Suprapubic skin (tissue), 4 donors: ENCODE measurements around the gene ABCC1. TPM values are rescaled to one million over a fixed set of nuclear protein-coding genes. Genes with fewer than 3 reads are reported as not detected.
"Not testable (repeated sequence)": the region's sequence is repeated elsewhere in the genome, so short reads cannot be mapped to it uniquely, and the experiment has no call there.

Experiments
- DNase-seq, 2 donors: peaks; one replicate each; pipeline ENCODE4 v3.0.0-alpha.2; 2019; ENCODE audit warnings: low spot score in 2 of 2
- H3K27ac ChIP-seq: fragments of 200-600 bp; sonication (generic); one replicate; pipeline ENCODE4 v1.5.1; 2019
- H3K27me3 ChIP-seq: fragments of 200-600 bp; sonication (generic); one replicate; pipeline ENCODE4 v1.5.1; 2019
- H3K36me3 ChIP-seq: fragments of 200-600 bp; sonication (generic); one replicate; pipeline ENCODE4 v1.5.1; 2019
- H3K4me1 ChIP-seq: fragments of 200-600 bp; sonication (generic); one replicate; pipeline ENCODE4 v1.5.1; 2019
- H3K4me3 ChIP-seq: fragments of 200-600 bp; sonication (generic); one replicate; pipeline ENCODE4 v1.5.1; 2019; ENCODE audit warnings: mild to moderate bottlenecking
- H3K9me3 ChIP-seq: fragments of 200-600 bp; sonication (generic); one replicate; pipeline ENCODE4 v1.5.1; 2019
- EP300 ChIP-seq: sonication (generic); formaldehyde crosslinking; IDR thresholded peaks from one replicate; pipeline ENCODE4 v1.6.1; 2017; ENCODE audit warnings: antibody characterized with exemption
- POLR2A ChIP-seq, 2 donors: fragments of 450-650 bp; IDR thresholded peaks; one replicate each; pipeline ENCODE4 v1.6.1; 2017; ENCODE audit warnings: antibody characterized with exemption in 2 of 2, mild to moderate bottlenecking in 2 of 2, moderate library complexity in 2 of 2
- POLR2AphosphoS5 ChIP-seq, 3 donors: sonication (generic); formaldehyde crosslinking; IDR thresholded peaks; one replicate each; pipeline ENCODE4 v1.6.1; 2017; ENCODE audit warnings: antibody characterized with exemption in 3 of 3
- WGBS: methylation state at CpG from one replicate; pipeline ENCODE4 v1.1.5; 2018; 5-methylcytosine and 5-hydroxymethylcytosine counted together
- total RNA-seq, 4 donors: library from RNA; depleted of rRNA; stranded (reverse); fragments of >200 nt; gene quantifications; one replicate each; pipeline ENCODE4 v1.1.0, GENCODE V29; 2016
- TF ChIP-seq, protein P1 (sequence below), 2 donors: fragments of 200-600 bp in 1 of 2; fragments of 450-650 bp in 1 of 2; sonication (generic) in 1 of 2; IDR thresholded peaks; one replicate each; pipeline ENCODE4 v1.5.1; 2016 to 2019; ENCODE audit warnings: antibody characterized with exemption in 2 of 2, mild to moderate bottlenecking in 1 of 2, moderate library complexity in 1 of 2

ABCC1 gene
- total RNA-seq, 4 donors from 2014 or later: 22.1 to 37.4 (median 27.2) TPM

DNA sequence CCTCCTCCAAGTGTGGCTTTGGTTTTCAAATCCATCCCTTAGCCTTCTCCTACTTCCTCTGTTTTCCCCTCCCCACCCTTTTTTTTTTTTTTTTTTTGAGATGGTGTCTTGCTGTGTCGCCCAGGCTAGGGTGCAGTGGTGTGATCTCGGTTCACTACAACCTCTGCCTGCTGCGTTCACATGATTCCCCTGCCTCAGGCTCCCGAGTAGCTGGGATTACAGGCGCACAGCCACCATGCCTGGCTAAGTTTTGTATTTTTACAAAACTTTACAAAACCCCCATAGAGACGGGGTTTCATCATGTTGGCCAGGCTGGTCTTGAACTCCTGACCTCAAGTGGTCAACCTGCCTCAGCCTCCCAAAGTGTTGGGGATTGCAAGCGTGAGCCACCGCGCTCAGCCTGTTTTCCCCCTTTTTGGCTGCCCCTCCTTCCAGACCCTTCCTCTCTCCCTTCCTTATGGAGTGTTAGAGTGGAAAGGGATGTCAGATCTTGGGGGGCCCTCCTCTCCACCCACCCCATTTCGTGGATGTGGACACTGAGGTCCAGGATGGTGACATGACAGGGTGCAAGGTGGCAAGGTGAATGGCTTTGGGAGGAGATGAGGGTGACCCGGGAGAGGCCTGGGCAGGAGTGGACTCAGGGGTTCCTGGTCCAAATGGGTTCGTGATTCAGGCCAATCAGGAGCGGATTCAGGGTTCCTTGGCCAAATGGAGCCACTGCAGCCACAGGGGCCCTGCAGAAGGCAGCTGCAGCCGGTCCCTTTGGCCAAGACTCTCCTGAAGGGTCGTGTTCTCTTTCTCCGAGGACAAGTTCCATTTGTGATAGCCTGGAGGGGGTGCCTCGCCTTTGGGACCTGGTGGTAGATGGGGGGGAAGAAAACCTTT is 4.8 kb downstream of the ABCC1 start:
- Histone ChIP-seq H3K4me1 (peaks cover 40% of the 10 kb centered on the region), H3K27ac (no peak overlapping the region)

DNA sequence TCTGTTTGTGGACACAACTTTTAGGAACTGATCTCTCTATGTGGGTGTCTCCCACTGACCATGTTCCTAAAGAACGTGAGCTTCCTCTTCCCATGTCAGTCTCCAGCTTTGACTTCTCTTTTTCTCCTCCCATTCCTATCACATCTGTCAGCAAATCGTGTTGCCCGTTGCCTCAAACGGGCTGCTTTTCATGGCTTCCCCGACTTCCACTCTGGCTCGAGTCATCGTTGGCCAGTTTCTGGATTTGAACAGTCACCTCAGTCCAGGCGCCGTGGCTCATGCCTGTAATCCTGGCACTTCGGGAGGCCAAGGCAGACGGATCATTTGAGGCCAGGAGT is 5.4 kb downstream of the ABCC1 start:
- DNase-seq: no peak
- Histone ChIP-seq H3K9me3 (no peaks in the 10 kb centered on the region), H3K4me1 (peaks cover 43% of the 10 kb centered on the region), H3K4me3 (no peak overlapping the region), H3K36me3 (no peaks in the 10 kb centered on the region), H3K27ac (no peak overlapping the region), H3K27me3 (no peaks in the 10 kb centered on the region)
- TF ChIP-seq POLR2A (IDR thresholded peaks at IDR 0.05) (no peak), EP300 (no peak), POLR2AphosphoS5 (IDR thresholded peaks at IDR 0.05) (no peak)
- TF ChIP-seq, protein P1, sequence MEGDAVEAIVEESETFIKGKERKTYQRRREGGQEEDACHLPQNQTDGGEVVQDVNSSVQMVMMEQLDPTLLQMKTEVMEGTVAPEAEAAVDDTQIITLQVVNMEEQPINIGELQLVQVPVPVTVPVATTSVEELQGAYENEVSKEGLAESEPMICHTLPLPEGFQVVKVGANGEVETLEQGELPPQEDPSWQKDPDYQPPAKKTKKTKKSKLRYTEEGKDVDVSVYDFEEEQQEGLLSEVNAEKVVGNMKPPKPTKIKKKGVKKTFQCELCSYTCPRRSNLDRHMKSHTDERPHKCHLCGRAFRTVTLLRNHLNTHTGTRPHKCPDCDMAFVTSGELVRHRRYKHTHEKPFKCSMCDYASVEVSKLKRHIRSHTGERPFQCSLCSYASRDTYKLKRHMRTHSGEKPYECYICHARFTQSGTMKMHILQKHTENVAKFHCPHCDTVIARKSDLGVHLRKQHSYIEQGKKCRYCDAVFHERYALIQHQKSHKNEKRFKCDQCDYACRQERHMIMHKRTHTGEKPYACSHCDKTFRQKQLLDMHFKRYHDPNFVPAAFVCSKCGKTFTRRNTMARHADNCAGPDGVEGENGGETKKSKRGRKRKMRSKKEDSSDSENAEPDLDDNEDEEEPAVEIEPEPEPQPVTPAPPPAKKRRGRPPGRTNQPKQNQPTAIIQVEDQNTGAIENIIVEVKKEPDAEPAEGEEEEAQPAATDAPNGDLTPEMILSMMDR (IDR thresholded peaks at IDR 0.05): no peak
- 74% methylated on average over 11 of the region's 11 CpGs for WGBS

More for the DNA sequence above, 4.8 kb downstream of the ABCC1 start:
- DNase-seq: no peak
- WGBS: 81% methylated on average over 17 of the region's 17 CpGs
- H3K4me3 ChIP-seq: no peak overlapping the region
- H3K27me3 ChIP-seq: no peaks in the 10 kb centered on the region
- no peaks in the 10 kb centered on the region for H3K9me3 ChIP-seq
- TF ChIP-seq POLR2A (IDR thresholded peaks at IDR 0.05): no peak
- TF ChIP-seq, protein P1 (IDR thresholded peaks at IDR 0.05): no peak
- TF ChIP-seq POLR2AphosphoS5 (IDR thresholded peaks at IDR 0.05): no peak
- no peak for TF ChIP-seq EP300
- no peaks in the 10 kb centered on the region for H3K36me3 ChIP-seq

DNA sequence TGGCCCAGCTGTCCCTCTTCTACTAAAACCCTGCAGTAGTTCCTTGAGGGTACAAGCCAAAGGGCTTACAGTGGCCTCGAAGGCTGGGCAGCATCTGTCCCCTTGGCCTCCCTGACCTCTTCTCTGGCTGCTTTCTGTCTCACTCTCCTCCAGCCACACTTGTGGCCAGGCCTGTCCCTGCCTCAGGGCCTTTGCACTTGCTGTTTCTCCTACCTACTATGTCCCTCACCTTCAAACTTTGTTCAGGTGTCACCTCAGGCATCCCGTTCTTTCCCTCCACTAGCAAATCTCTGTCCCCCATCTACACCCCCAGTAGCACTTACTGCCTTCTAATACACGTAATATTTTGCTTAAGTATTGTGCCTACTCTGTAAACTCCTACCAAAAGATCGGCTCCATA is 6.0 kb downstream of the ABCC1 start:
- no peaks in the 10 kb centered on the region for H3K36me3 ChIP-seq
- DNase-seq: no peak
- 89% methylated on average over 4 of the region's 4 CpGs for WGBS
- peaks cover 42% of the 10 kb centered on the region for H3K4me1 ChIP-seq
- no peaks in the 10 kb centered on the region for H3K27me3 ChIP-seq
- no peak overlapping the region for H3K27ac ChIP-seq
- no peak overlapping the region for H3K4me3 ChIP-seq
- TF ChIP-seq, protein P1 (IDR thresholded peaks at IDR 0.05): no peak
- TF ChIP-seq POLR2AphosphoS5 (IDR thresholded peaks at IDR 0.05) (no peak), EP300 (no peak), POLR2A (IDR thresholded peaks at IDR 0.05) (no peak)
- no peaks in the 10 kb centered on the region for H3K9me3 ChIP-seq

DNA sequence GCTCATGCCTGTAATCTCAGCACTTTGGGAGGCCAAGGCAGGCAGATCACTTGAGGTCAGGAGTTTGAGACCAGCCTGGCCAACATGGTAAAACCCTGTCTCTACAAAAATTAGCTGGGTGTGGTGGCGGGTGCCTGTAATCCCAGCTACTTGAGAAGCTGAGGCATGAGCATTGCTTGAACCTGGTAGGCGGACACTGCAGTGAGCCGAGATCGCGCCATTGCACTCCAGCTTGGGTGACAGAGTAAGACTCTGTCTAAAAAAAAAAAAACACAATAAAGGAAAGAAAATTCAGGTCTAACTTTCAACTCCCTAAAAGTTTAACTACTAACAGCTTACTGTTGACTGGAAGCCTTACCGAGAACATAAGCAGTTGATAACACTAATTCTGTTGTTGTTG is 6.7 kb downstream of the ABCC1 start:
- WGBS: 94% methylated on average over 6 of the region's 6 CpGs
- peaks cover 36% of the 10 kb centered on the region for H3K4me1 ChIP-seq
- not testable (repeated sequence) for H3K36me3 ChIP-seq

DNA sequence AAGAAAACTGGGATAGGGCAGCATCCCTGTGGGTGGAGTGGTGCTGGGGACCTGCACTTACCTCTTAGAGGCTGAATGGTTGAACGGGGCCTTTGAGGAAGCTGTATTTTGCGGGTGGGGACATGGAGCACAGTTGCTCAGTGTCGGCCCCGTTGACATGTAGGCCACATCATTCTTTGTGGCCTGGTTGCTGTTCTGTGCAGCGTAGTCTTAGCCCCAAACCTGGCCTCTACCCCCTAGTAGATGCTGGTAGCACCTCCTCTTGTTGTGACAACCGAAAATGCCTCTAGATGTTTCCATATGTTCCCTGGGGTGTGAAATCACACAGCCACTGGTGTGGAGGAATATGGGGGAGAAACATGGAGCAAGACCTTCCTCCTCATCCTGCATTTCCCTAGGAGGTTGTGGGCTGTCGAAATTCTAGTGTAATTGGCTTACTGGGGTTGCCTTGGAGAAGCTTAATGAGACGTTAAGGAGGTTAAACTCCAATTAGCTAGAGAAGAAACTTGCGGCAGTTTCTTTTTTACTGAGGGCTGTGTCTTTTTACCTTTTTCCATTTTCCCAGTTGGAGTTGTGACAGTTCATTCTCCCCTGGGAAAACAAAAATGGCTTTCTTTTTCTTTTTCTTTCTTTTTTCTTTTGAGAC is 9.4 kb downstream of the ABCC1 start:
- Histone ChIP-seq H3K4me3 (no peak overlapping the region), H3K9me3 (no peaks in the 10 kb centered on the region), H3K27ac (no peak overlapping the region), H3K27me3 (no peaks in the 10 kb centered on the region), H3K36me3 (no peaks in the 10 kb centered on the region), H3K4me1 (peaks cover 24% of the 10 kb centered on the region)
- DNase-seq: no peak
- WGBS: 84% methylated on average over 9 of the region's 9 CpGs
- TF ChIP-seq POLR2A (IDR thresholded peaks at IDR 0.05) (no peak), POLR2AphosphoS5 (IDR thresholded peaks at IDR 0.05) (no peak), EP300 (no peak)

More for the DNA sequence above, 6.7 kb downstream of the ABCC1 start:
- not testable (repeated sequence) for DNase-seq, H3K9me3 ChIP-seq, H3K27ac ChIP-seq, H3K4me3 ChIP-seq, H3K27me3 ChIP-seq
